HepG2 (cell line): ENCODE results near the gene UGT1A7. TPM values are rescaled to one million over a fixed set of nuclear protein-coding genes. Genes with fewer than 3 reads are reported as not detected.

Source experiments
- ATAC-seq: fragments of 200-7000 bp; cut with Tn5 transposase; 3 replicates; pipeline ENCODE4 v1.9.1; 2020; ENCODE audit warnings: mild to moderate bottlenecking, moderate library complexity
- BruUV-seq: library from RNA; stranded (reverse); fragments of 400-500 nt; replicated peaks from 2 replicates; lab custom pipeline; 2021; lab: Mats Ljungman, UMichigan
- CTCF ChIA-PET: fragments of 300-600 bp; formaldehyde crosslinking; extraction: SDS; loops from one replicate; lab custom pipeline; 2021; ENCODE audit warnings: low total read pairs, inconsistent platforms, low intra/inter-chr PET ratio; lab: Yijun Ruan, JAX
- POLR2A ChIA-PET: fragments of 350-600 bp; sonication (Branson Sonifier 250); formaldehyde crosslinking; loops from one replicate; lab custom pipeline; 2020; ENCODE audit warnings: antibody characterized with exemption, inconsistent platforms; lab: Yijun Ruan, JAX
- DNase-seq: peaks from one replicate; pipeline ENCODE4 v3.0.0-alpha.2; 2015; ENCODE audit warnings: low spot score
- FAIRE-seq: peaks from 3 replicates; lab custom pipeline; 2011; peaks lifted over from hg19 to GRCh38; lab: Jason Lieb, UNC
- H2AFZ ChIP-seq: one replicate; pipeline ENCODE4 v1.6.1; 2011; ENCODE audit warnings: low read length, inconsistent platforms
- H3K27ac ChIP-seq: fragments of 300-600 bp; 3 replicates; pipeline ENCODE4 v1.8.0; 2011; ENCODE audit warnings: mixed run types, mild to moderate bottlenecking, mixed read lengths, low read length, inconsistent platforms; ENCODE audit not compliant: insufficient read depth; ENCODE audit errors: extremely low read length
- H3K27me3 ChIP-seq, 2 experiments: fragments of 200-600 bp in 1 of 2; 2 replicates in 1 of 2; 3 replicates in 1 of 2; pipeline versions ENCODE4 v1.6.0 to v1.8.0; 2011; ENCODE audit warnings: low read length in 2 of 2, mild to moderate bottlenecking in 2 of 2, moderate library complexity in 2 of 2, inconsistent platforms in 1 of 2; ENCODE audit not compliant: insufficient read depth in 2 of 2, control insufficient read depth in 1 of 2
- H3K36me3 ChIP-seq, 2 experiments: fragments of 200-600 bp in 1 of 2; replicated peaks in 1 of 2; 2 replicates in 1 of 2; 3 replicates in 1 of 2; pipeline versions ENCODE4 v1.5.1 to v1.8.0; 2011; ENCODE audit warnings: low read length in 2 of 2, inconsistent platforms in 1 of 2; ENCODE audit not compliant: insufficient read depth in 2 of 2, control insufficient read depth in 1 of 2
- H3K4me1 ChIP-seq: 2 replicates; pipeline ENCODE4 v1.5.1; 2012; ENCODE audit warnings: low read length, inconsistent platforms; ENCODE audit not compliant: insufficient read depth
- H3K4me2 ChIP-seq: 2 replicates; pipeline ENCODE4 v1.6.0; 2011; ENCODE audit warnings: low read depth, low read length, inconsistent platforms
- H3K4me3 ChIP-seq, 3 experiments: fragments of 200-600 bp in 1 of 3; sonication (generic), shearing (Covaris generic) in 1 of 3; replicated peaks in 1 of 3; 2 replicates each; pipeline ENCODE4 v1.5.1; 2011 to 2016; ENCODE audit warnings: low read length in 3 of 3, inconsistent platforms in 2 of 3, low read depth in 2 of 3, mild to moderate bottlenecking in 2 of 3, control low read depth in 1 of 3, mixed read lengths in 1 of 3; ENCODE audit not compliant: insufficient read depth in 1 of 3
- H3K79me2 ChIP-seq: one replicate; pipeline ENCODE4 v1.6.1; 2011; ENCODE audit warnings: low read length, inconsistent platforms; ENCODE audit not compliant: insufficient read depth
- H3K9ac ChIP-seq: 2 replicates; pipeline ENCODE4 v1.6.0; 2011; ENCODE audit warnings: mild to moderate bottlenecking, low read depth, low read length, inconsistent platforms; ENCODE audit not compliant: insufficient read depth
- H3K9me3 ChIP-seq: 2 replicates; pipeline ENCODE4 v1.5.1; 2012; ENCODE audit warnings: mild to moderate bottlenecking, low read length
- H4K20me1 ChIP-seq: 2 replicates; pipeline ENCODE4 v1.6.0; 2011; ENCODE audit warnings: inconsistent platforms, mild to moderate bottlenecking, low read length, moderate library complexity; ENCODE audit not compliant: insufficient read depth
- CREB3 ChIP-seq: sonication (generic); formaldehyde crosslinking; IDR thresholded peaks from 2 replicates; pipeline ENCODE4 v1.5.0; 2020; ENCODE audit warnings: missing genetic modification reagents
- KAT7 ChIP-seq: IDR thresholded peaks from 2 replicates; pipeline ENCODE4 v1.6.1; 2018; ENCODE audit warnings: borderline replicate concordance, missing compliant biosample characterization
- KAT8 ChIP-seq: IDR thresholded peaks from 2 replicates; pipeline ENCODE4 v1.6.1; 2016; ENCODE audit warnings: missing genetic modification reagents, missing compliant biosample characterization
- MBD4 ChIP-seq: IDR thresholded peaks from 2 replicates; pipeline ENCODE4 v1.6.1; 2012; ENCODE audit warnings: low read length, inconsistent platforms, borderline replicate concordance
- PHF8 ChIP-seq: sonication (generic); formaldehyde crosslinking; IDR thresholded peaks from 2 replicates; pipeline ENCODE4 v1.5.0; 2020; ENCODE audit warnings: missing genetic modification reagents
- SP2 ChIP-seq: sonication (generic); formaldehyde crosslinking; IDR thresholded peaks from 2 replicates; pipeline ENCODE4 v1.5.1; 2020; ENCODE audit warnings: mild to moderate bottlenecking, missing genetic modification reagents
- ZEB1 ChIP-seq: IDR thresholded peaks from 2 replicates; pipeline ENCODE4 v1.6.1; 2012; ENCODE audit warnings: mild to moderate bottlenecking, low read depth, inconsistent platforms; ENCODE audit not compliant: insufficient replicate concordance
- ZIK1 ChIP-seq: sonication (generic); formaldehyde crosslinking; IDR thresholded peaks from 2 replicates; pipeline ENCODE4 v1.5.0; 2020; ENCODE audit warnings: mild to moderate bottlenecking, low read depth, missing genetic modification reagents, borderline replicate concordance
- ZNF281 ChIP-seq: sonication (generic); formaldehyde crosslinking; IDR thresholded peaks from 2 replicates; pipeline ENCODE4 v1.4.0; 2020; ENCODE audit warnings: missing genetic modification reagents, borderline replicate concordance
- ZNF646 ChIP-seq: sonication (generic); formaldehyde crosslinking; IDR thresholded peaks from 2 replicates; pipeline ENCODE4 v1.9.0; 2021; ENCODE audit warnings: mild to moderate bottlenecking, missing genetic modification reagents
- ZNF766 ChIP-seq: sonication (generic); formaldehyde crosslinking; IDR thresholded peaks from 2 replicates; pipeline ENCODE4 v1.5.0; 2020; ENCODE audit warnings: missing genetic modification reagents, borderline replicate concordance
- ZNF772 ChIP-seq: sonication (generic); formaldehyde crosslinking; IDR thresholded peaks from 2 replicates; pipeline ENCODE4 v1.5.0; 2020; ENCODE audit warnings: mild to moderate bottlenecking, missing genetic modification reagents
- in situ Hi-C: cut with HindIII; loops from 2 replicates; pipeline ENCODE4 v1.10.0; 2017; ENCODE audit warnings: low pct_unique_long_range_greater_than_20kb; ENCODE audit not compliant: extremely low pct_ligation_motif_present
- intact Hi-C: fragments of 100-400 bp; cut with micrococcal nuclease; formaldehyde crosslinking; loops from one replicate; pipeline ENCODE4 v1.10.0; 2022; ENCODE audit not compliant: unreplicated experiment
- polyA plus RNA-seq, 8 experiments: library from polyadenylated mRNA; depleted of rRNA in 3 of 8; stranded (reverse) in 7 of 8; unstranded in 1 of 8; fragments of >200 nt; fragmentation: Illumina TruSeq in 4 of 8; extraction: Trizol in 4 of 8; gene quantifications; 2 replicates each; pipeline versions ENCODE4 v1.2.1 to v1.2.3, GENCODE V29; 2011 to 2016; ENCODE audit warnings: low read depth in 4 of 8, missing spikeins in 1 of 8, mixed read lengths in 1 of 8; ENCODE audit not compliant: insufficient read depth in 1 of 8
- total RNA-seq, 5 experiments: library from RNA; depleted of rRNA; stranded (reverse); fragments of >200 nt; fragmentation: Illumina TruSeq; extraction: Trizol; gene quantifications; 2 replicates each; pipeline ENCODE4 v1.2.3, GENCODE V29; 2016; ENCODE audit warnings: low read depth in 1 of 5

UGT1A7 gene
- total and polyA plus RNA-seq, 2 of the 13 experiments (the other 11 are each of a cell fraction or from before 2014, with no cell fraction given), result not detected

GRCh38 chr2:233756429-233757081 lies 74.9 kb downstream of the UGT1A7 start (continued):
- TF ChIP-seq ZIK1 (CRISPR knock-in tag) (no peak), ZNF766 (CRISPR knock-in tag) (no peak), KAT7 (CRISPR knock-in tag) (no peak)
- TF ChIP-seq, all 625 proteins: peak for 263

GRCh38 chr2:233758141-233758540 lies 76.4 kb downstream of the UGT1A7 start:
- ATAC-seq (no peak), FAIRE-seq (no peak), DNase-seq (no peak)
- Histone ChIP-seq H3K4me2 (no peak overlapping the region), H3K4me1 (peaks cover 46% of the 10 kb centered on the region), H3K27ac (no peak overlapping the region), H3K9ac (no peak overlapping the region), H3K9me3 (no peaks in the 10 kb centered on the region), H3K36me3 (no peaks in the 10 kb centered on the region), H3K4me3 (no peak overlapping the region), H2AFZ (no peak overlapping the region), H4K20me1 (no peaks in the 10 kb centered on the region), H3K27me3 (peaks cover 7 to 73% of the 10 kb centered on the region in 2 experiments; a peak in 4 of 5 replicates), H3K79me2 (no peaks in the 10 kb centered on the region)
- intact Hi-C loops (no loop called here), in situ Hi-C loops (no loop called here)
- ChIA-PET CTCF (no interaction called here), POLR2A (interaction anchor here (2.3 kb wide), 1 partner anchor 12 kb away, joined by 9 read pairs; no protein-coding TSS in a partner anchor)
- BruUV-seq, result no TSS peak
- no peak for TF ChIP-seq MBD4
- no peak for TF ChIP-seq CREB3
- no peak for TF ChIP-seq KAT8
- no peak for TF ChIP-seq ZNF646 (CRISPR knock-in tag)
- no peak for TF ChIP-seq ZEB1
- no peak for TF ChIP-seq SP2 (CRISPR knock-in tag)
- TF ChIP-seq PHF8, result no peak
- no peak for TF ChIP-seq ZNF281 (CRISPR knock-in tag)
- no peak for TF ChIP-seq ZNF772 (CRISPR knock-in tag)
